Smooth muscle cell (in vitro differentiated cells): Measurements from ENCODE around the gene RABGGTA. TPM values are rescaled to one million over a fixed set of nuclear protein-coding genes. Genes with fewer than 3 reads are reported as not detected.
A peak's percentile ranks its signal among the peaks of the same experiment; 100 is the strongest.

Source experiments
- DNase-seq: peaks from one replicate; lab custom pipeline; 2025; ENCODE audit not compliant: unreplicated experiment; lab: John Stamatoyannopoulos, UW
- H2AFZ ChIP-seq: fragments of 200-600 bp; sonication (generic); 2 replicates; pipeline ENCODE4 v1.6.0; 2016; ENCODE audit warnings: antibody characterized with exemption, low read depth, mild to moderate bottlenecking
- H3F3A ChIP-seq: fragments of 200-600 bp; sonication (generic); 2 replicates; pipeline ENCODE4 v1.6.0; 2017; ENCODE audit warnings: antibody characterized with exemption, low read depth
- H3K27ac ChIP-seq: fragments of 200-600 bp; sonication (generic); 2 replicates; pipeline ENCODE4 v1.5.1; 2016; ENCODE audit warnings: low read depth, mild to moderate bottlenecking
- H3K27me3 ChIP-seq: fragments of 200-600 bp; sonication (generic); 2 replicates; pipeline ENCODE4 v1.6.1; 2016; ENCODE audit warnings: low read depth, mild to moderate bottlenecking
- H3K36me3 ChIP-seq: fragments of 200-600 bp; sonication (generic); 2 replicates; pipeline ENCODE4 v1.5.1; 2016; ENCODE audit warnings: low read depth
- H3K4me1 ChIP-seq: fragments of 200-600 bp; sonication (generic); 2 replicates; pipeline ENCODE4 v1.5.1; 2016; ENCODE audit warnings: low read depth
- H3K4me2 ChIP-seq: fragments of 200-600 bp; sonication (generic); 2 replicates; pipeline ENCODE4 v1.6.0; 2016; ENCODE audit warnings: mild to moderate bottlenecking
- H3K4me3 ChIP-seq: fragments of 200-600 bp; sonication (generic); 2 replicates; pipeline ENCODE4 v1.5.1; 2016; ENCODE audit warnings: mild to moderate bottlenecking
- H3K79me2 ChIP-seq: fragments of 200-600 bp; sonication (generic); 2 replicates; pipeline ENCODE4 v1.6.0; 2016; ENCODE audit warnings: low read depth, mild to moderate bottlenecking
- H3K9ac ChIP-seq: fragments of 200-600 bp; sonication (generic); 2 replicates; pipeline ENCODE4 v1.6.0; 2016; ENCODE audit warnings: low read depth
- H3K9me3 ChIP-seq: fragments of 200-600 bp; sonication (generic); replicated peaks from 2 replicates; pipeline ENCODE4 v1.5.1; 2016; ENCODE audit warnings: low read depth
- H4K20me1 ChIP-seq: fragments of 200-600 bp; sonication (generic); 2 replicates; pipeline ENCODE4 v1.6.0; 2016; ENCODE audit warnings: low read depth
- CTCF ChIP-seq: fragments of 200-600 bp; sonication (generic); IDR thresholded peaks from 2 replicates; pipeline ENCODE4 v1.5.1; 2017; ENCODE audit warnings: borderline replicate concordance, mild to moderate bottlenecking, antibody characterized with exemption; ENCODE audit not compliant: insufficient read depth, poor library complexity, severe bottlenecking
- WGBS: methylation state at CpG from one replicate; pipeline ENCODE4 v1.1.7; 2016; ENCODE audit warnings: low lambda C conversion rate; 5-methylcytosine and 5-hydroxymethylcytosine counted together
- polyA plus RNA-seq: library from polyadenylated mRNA; unstranded; fragments of >200 nt; fragmentation: Nextera tagmentation; extraction: Ambion mirVana; gene quantifications from 2 replicates; pipeline ENCODE4 v1.2.1, GENCODE V29; 2016
- total RNA-seq: library from RNA; depleted of rRNA; stranded (reverse); fragments of >200 nt; gene quantifications from 2 replicates; pipeline ENCODE4 v1.2.3, GENCODE V29; 2014

RABGGTA gene
- total and polyA plus RNA-seq, 2 experiments from 2014 or later = 18.5 to 33.4 TPM

- Histone ChIP-seq H3K27ac (peak within 1 kb of the TSS; percentile 63), H3K27me3 (no peaks in the 10 kb centered on the region), H3K79me2 (no peaks in the 10 kb centered on the region), H3K36me3 (no peaks in the 10 kb centered on the region), H3K4me2 (no peak within 1 kb of the TSS), H3K9me3 (no peaks in the 10 kb centered on the region), H2AFZ (no peak within 1 kb of the TSS), H3K4me1 (no peaks in the 10 kb centered on the region), H3F3A (no peaks in the 10 kb centered on the region), H4K20me1 (no peaks in the 10 kb centered on the region), H3K4me3 (no peak within 1 kb of the TSS), H3K9ac (no peak within 1 kb of the TSS)
- no peak for DNase-seq
- no peak for TF ChIP-seq CTCF
- WGBS = 71% methylated on average over 14 of the region's 14 CpGs
Observed at GRCh38 chr14:24262821-24263733, 8.3 kb downstream of the RABGGTA start, which contains the start of gene TGM1. TSS of gene TGM1 (minus strand) at chr14:24263177. CDS start at chr14:24262352, 825 bp downstream.

- H3K4me1 ChIP-seq = no peaks in the 10 kb centered on the region
- 94% methylated on average over 19 of the region's 19 CpGs for WGBS
- no peaks in the 10 kb centered on the region for H4K20me1 ChIP-seq
- H3K9ac ChIP-seq = no peak overlapping the region
- H3K9me3 ChIP-seq = no peaks in the 10 kb centered on the region
- H3K36me3 ChIP-seq = no peaks in the 10 kb centered on the region
- no peak overlapping the region for H3K27ac ChIP-seq
- H3K27me3 ChIP-seq = no peaks in the 10 kb centered on the region
- H2AFZ ChIP-seq = no peak overlapping the region
- H3K79me2 ChIP-seq = no peaks in the 10 kb centered on the region
- TF ChIP-seq CTCF = no peak
- DNase-seq = no peak
- no peak overlapping the region for H3K4me3 ChIP-seq
- no peak overlapping the region for H3K4me2 ChIP-seq
- no peaks in the 10 kb centered on the region for H3F3A ChIP-seq
Observed at GRCh38 chr14:24261969-24262327, 9.4 kb downstream of the RABGGTA start.

- no peaks in the 10 kb centered on the region for H3K36me3 ChIP-seq
- WGBS = 94% methylated on average over 20 of the region's 20 CpGs
- DNase-seq = no peak
Observed at GRCh38 chr14:24261256-24261968, 10.0 kb downstream of the RABGGTA start.

More at GRCh38 chr14:24261256-24261968, 10.0 kb downstream of the RABGGTA start:
- H3K9ac ChIP-seq = no peak overlapping the region
- H2AFZ ChIP-seq = no peak overlapping the region
- no peaks in the 10 kb centered on the region for H3K9me3 ChIP-seq
- H3F3A ChIP-seq = no peaks in the 10 kb centered on the region
- no peaks in the 10 kb centered on the region for H3K4me1 ChIP-seq
- H3K4me3 ChIP-seq = no peak overlapping the region
- H3K27ac ChIP-seq = no peak overlapping the region
- no peaks in the 10 kb centered on the region for H4K20me1 ChIP-seq
- no peaks in the 10 kb centered on the region for H3K79me2 ChIP-seq
- no peaks in the 10 kb centered on the region for H3K27me3 ChIP-seq
- no peak overlapping the region for H3K4me2 ChIP-seq
- TF ChIP-seq CTCF = no peak
